WI38 (cell line): ENCODE measurements around the gene SOX10.

Experiments
- H3K4me3 ChIP-seq: 2 replicates; pipeline ENCODE4 v1.5.1; 2011; ENCODE audit warnings: low read depth, mild to moderate bottlenecking, control low read depth, low read length
- TF ChIP-seq, protein P1 (sequence below): IDR thresholded peaks from 2 replicates; pipeline ENCODE4 v1.5.1; 2012; ENCODE audit warnings: low read depth, mild to moderate bottlenecking, control low read depth, low read length

The SOX10 gene

GRCh38 chr22:37998543-37998942, 14.2 kb upstream of the SOX10 start:
- TF ChIP-seq, protein P1, sequence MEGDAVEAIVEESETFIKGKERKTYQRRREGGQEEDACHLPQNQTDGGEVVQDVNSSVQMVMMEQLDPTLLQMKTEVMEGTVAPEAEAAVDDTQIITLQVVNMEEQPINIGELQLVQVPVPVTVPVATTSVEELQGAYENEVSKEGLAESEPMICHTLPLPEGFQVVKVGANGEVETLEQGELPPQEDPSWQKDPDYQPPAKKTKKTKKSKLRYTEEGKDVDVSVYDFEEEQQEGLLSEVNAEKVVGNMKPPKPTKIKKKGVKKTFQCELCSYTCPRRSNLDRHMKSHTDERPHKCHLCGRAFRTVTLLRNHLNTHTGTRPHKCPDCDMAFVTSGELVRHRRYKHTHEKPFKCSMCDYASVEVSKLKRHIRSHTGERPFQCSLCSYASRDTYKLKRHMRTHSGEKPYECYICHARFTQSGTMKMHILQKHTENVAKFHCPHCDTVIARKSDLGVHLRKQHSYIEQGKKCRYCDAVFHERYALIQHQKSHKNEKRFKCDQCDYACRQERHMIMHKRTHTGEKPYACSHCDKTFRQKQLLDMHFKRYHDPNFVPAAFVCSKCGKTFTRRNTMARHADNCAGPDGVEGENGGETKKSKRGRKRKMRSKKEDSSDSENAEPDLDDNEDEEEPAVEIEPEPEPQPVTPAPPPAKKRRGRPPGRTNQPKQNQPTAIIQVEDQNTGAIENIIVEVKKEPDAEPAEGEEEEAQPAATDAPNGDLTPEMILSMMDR: no peak
- H3K4me3 ChIP-seq: no peak overlapping the region

DNA sequence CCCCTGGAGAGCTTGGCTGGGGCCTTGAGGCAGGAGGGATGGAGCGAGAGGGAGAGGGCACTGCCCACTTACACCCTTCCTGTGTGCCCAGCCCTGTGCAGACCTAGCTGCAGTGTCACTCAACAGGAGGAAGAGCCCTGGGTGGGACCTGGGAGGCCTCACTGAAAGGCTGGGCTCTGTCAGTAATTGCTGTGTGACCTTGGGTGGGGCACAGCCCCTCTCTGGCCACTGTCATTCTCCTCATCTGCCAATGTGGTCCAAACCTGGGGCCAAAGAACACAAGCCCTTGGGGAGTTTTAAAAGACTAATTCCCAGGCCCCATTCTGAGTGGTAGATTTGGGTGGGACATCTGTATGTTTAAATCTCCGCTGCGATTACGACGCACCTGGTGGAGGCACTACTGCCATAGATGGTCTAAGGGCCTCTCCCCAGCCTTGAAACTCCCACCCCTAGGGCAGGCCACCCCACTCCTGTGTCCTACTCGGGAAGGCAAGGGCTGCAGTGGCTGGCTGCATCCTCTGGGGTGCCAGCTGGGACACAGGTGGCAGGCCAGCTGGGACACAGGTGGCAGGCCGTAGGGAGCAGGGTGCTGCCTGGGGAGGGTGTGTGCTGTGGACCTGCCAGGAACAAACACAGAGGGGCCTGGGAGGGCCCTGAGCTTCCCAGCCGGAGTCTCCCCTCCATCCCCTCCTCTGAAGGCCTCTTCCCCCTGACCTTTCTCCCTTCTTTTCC, 12.3 kb upstream of the SOX10 start:
- TF ChIP-seq, protein P1: no peak
- no peak overlapping the region for H3K4me3 ChIP-seq

DNA sequence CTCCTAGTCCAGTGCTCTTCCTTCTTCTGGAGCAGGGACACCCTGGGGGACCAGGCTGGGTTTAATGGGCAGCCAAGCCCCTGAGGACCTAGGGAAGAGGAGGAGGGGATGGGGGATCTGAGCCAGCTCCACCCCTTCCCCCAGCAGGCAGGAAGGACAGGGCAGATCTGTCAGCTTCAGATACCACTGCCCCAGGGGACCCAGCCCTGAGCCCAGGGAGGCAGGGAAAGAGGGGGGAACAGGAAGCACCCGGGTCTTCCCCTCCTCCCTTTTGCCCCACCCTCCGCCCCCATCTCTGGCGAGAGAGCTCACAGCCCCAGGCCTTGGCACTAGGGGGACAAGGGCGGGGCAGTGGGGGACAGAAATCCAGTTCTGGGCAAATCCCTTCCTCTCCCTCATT, 11.7 kb upstream of the SOX10 start:
- H3K4me3 ChIP-seq: no peak overlapping the region
- TF ChIP-seq, protein P1: no peak

- TF ChIP-seq, protein P1: no peak
- no peak overlapping the region for H3K4me3 ChIP-seq
Measured at GRCh38 chr22:37995460-37995859, 11.1 kb upstream of the SOX10 start.

DNA sequence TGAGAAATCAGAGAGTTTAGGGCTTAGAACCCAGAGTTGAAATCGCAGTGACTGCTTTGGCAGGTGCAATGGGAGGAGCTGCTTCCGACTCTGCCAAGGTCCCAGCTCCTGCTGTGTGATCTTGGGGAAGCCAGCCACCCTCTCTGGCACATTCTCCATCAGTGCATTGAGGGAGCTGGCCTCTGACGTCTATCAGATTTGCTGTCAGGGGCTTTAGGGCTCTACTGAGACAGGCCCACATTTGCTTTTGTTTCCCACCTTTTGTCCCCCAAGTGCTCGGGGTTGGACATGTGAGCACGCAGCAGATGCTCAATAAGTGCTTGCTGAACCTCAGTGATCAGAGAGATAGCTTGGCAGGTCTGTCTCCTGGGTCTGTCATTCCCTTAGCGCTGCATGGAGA, 10.6 kb upstream of the SOX10 start:
- TF ChIP-seq, protein P1: no peak
- no peak overlapping the region for H3K4me3 ChIP-seq

- no peak overlapping the region for H3K4me3 ChIP-seq
- TF ChIP-seq, protein P1: no peak
Measured at GRCh38 chr22:37994049-37994448, 9.7 kb upstream of the SOX10 start.

GRCh38 chr22:37991731-37992442, 7.5 kb upstream of the SOX10 start:
- TF ChIP-seq, protein P1: no peak
- no peak overlapping the region for H3K4me3 ChIP-seq
